Sigmoid colon (tissue), 4 donors: ENCODE measurements around the gene IL15.

Source experiments
- CTCF ChIP-seq, 4 experiments: fragments of 450-650 bp in 3 of 4; fragments of 200-600 bp in 1 of 4; IDR thresholded peaks; one replicate each; pipeline ENCODE4 v1.5.1; 2016 to 2019; ENCODE audit warnings: antibody characterized with exemption in 4 of 4, mild to moderate bottlenecking in 3 of 4, moderate library complexity in 2 of 4
- POLR2A ChIP-seq, 2 donors: fragments of 450-650 bp; IDR thresholded peaks; one replicate each; pipeline ENCODE4 v1.6.1; 2016; ENCODE audit warnings: antibody characterized with exemption in 2 of 2, mild to moderate bottlenecking in 2 of 2, moderate library complexity in 2 of 2
- POLR2AphosphoS5 ChIP-seq, 4 donors: sonication (generic); formaldehyde crosslinking; IDR thresholded peaks; one replicate each; pipeline ENCODE4 v1.6.1; 2017; ENCODE audit warnings: antibody characterized with exemption in 4 of 4

- TF ChIP-seq CTCF (IDR thresholded peaks at IDR 0.05) (no peak), POLR2A (IDR thresholded peaks at IDR 0.05) (no peak), POLR2AphosphoS5 (IDR thresholded peaks at IDR 0.05) (no peak)
Measured at GRCh38 chr4:141646969-141647368, 10.6 kb downstream of the IL15 start.
